Smooth muscle cell of bladder (primary cell): ENCODE data around the gene NDRG4. TPM values are rescaled to one million over a fixed set of nuclear protein-coding genes. Genes with fewer than 3 reads are reported as not detected.

ENCODE experiments used
- total RNA-seq: library from RNA; depleted of rRNA; stranded (reverse); fragments of >200 nt; gene quantifications from 2 replicates; pipeline ENCODE4 v1.2.3, GENCODE V29; 2014

NDRG4 gene, protein sequence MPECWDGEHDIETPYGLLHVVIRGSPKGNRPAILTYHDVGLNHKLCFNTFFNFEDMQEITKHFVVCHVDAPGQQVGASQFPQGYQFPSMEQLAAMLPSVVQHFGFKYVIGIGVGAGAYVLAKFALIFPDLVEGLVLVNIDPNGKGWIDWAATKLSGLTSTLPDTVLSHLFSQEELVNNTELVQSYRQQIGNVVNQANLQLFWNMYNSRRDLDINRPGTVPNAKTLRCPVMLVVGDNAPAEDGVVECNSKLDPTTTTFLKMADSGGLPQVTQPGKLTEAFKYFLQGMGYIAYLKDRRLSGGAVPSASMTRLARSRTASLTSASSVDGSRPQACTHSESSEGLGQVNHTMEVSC
- 8.7 and 19.8 TPM in 2 replicates for total RNA-seq

DNA sequence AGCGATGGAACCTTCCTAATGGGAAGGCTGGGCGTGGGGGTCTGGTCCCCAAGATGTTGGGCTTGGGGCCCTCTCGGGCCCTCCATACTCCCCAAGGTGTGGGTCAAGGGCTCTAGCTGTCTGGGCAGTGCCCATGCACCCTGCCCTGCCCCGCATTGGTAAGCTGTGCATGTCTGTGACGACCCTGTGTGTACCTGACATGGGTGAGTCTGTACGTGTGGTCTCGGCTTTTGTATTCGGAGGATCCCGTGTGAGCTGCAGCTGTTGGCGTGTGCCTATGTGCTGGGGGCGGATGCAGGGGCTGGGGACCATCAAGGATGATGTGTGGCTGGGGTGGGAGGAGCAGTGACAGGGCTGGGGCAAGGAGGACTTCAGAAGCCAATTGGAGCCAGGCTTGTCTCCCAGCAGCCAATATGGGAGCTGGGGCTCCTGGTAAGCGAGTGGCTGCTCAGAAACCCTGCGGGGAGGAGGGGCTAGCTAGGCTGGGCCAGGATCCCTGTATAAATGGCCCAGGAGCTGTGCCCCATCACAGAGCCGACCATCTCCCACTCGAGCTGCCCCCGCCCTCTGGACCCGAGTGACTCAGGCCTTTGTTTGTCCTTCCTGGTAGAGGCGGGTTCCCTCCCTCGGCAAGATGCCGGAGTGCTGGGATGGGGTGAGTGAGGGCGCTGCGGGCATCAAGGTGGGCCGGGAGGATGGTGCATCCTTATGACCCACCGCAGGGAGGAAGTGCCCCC, at the start of gene NDRG4:
Gene NDRG4 (plus strand): TSS at position 529 of the 737 bp plus-strand sequence. CDS start 106 bp downstream, at position 635.

DNA sequence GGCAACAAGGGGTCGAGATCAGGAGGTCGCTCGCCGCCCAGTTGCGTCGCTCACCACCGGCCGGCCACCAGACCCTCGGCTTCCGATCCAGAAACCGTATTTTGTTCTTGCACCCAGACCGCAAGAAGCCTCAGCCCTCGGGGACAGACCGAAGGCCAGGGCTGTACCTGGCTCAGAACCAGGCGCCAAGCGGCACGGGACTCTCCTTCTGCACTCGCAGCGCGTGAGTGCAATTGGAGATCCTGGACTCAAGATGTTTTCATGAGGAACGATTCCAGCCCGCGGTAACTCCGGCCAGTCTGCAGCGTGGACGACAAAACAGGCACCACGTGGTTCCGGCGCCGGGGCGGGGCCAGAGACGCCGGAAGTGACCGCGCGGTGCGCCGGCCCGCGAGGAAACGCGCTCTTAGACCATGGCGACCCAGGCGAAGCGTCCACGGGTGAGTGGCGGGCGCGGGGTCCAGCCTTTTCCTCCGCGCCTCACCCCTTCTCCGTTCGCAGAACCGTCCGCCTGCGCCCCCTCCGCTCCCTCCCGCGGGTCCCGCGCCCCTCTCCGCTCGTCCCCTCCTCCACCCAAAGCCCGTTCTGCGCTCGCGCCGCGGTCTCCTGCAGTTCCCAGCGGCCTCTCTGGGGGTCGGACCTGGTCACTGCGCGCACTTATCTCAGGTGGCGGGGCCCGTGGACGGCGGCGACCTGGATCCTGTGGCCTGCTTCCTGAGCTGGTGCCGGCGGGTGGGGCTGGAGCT, 15.4 kb downstream of the NDRG4 start, which contains the start of gene SETD6:
Gene SETD6 (plus strand): TSS at position 393 of the 746 bp plus-strand sequence. CDS start 21 bp downstream, at position 414.

Other genes with a start within 250 kb of the NDRG4 start
- gene PRSS54, start 205.1 kb upstream of the NDRG4 start, total RNA-seq, result not detected in 2 replicates
- 0.92 and 1.3 TPM in 2 replicates for gene GINS3, start 107.7 kb upstream of the NDRG4 start, total RNA-seq
- 9.8 and 12.6 TPM in 2 replicates for gene SETD6, start 15.4 kb downstream of the NDRG4 start, total RNA-seq
- gene CNOT1, start 129.7 kb downstream of the NDRG4 start, total RNA-seq, result 94.5 and 129 TPM in 2 replicates
- 26.6 and 38.3 TPM in 2 replicates for gene SLC38A7, start 184.6 kb downstream of the NDRG4 start, total RNA-seq
- 27.0 and 27.6 TPM in 2 replicates for gene GOT2, start 234.2 kb downstream of the NDRG4 start, total RNA-seq